PC-9 (cell line): Measurements from ENCODE around the gene MAP3K5.

Experiments used
- EZH2 ChIP-seq: fragments of 200-600 bp; sonication (generic); IDR thresholded peaks from 2 replicates; pipeline ENCODE4 v1.8.0; 2017; ENCODE audit warnings: antibody characterized with exemption, low read depth
- TF ChIP-seq, protein P1 (sequence below): fragments of 200-600 bp; sonication (generic); conservative IDR thresholded peaks from 2 replicates; pipeline ENCODE4 v1.6.1; 2017; ENCODE audit warnings: mixed run types, antibody characterized with exemption, mild to moderate bottlenecking, moderate library complexity

DNA sequence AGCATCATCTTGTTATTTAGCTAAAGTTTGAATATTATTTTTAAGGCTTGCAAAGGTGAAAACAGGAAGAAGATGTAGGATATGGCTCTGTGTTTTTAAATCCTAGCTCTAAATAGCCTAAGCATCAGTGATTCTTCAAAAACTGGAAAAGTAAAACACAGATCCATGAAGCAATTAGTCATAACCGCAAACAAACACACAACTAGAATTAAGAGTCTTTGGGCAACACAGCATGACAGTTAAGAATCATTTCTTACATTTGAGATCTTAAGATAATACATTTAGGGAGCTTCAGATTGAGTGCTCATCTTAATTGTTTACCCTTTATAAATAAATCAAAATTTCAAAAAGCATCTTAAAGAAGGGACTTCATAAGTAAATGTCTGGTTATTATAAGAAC, 126.2 kb downstream of the MAP3K5 start:
- TF ChIP-seq, protein P1, sequence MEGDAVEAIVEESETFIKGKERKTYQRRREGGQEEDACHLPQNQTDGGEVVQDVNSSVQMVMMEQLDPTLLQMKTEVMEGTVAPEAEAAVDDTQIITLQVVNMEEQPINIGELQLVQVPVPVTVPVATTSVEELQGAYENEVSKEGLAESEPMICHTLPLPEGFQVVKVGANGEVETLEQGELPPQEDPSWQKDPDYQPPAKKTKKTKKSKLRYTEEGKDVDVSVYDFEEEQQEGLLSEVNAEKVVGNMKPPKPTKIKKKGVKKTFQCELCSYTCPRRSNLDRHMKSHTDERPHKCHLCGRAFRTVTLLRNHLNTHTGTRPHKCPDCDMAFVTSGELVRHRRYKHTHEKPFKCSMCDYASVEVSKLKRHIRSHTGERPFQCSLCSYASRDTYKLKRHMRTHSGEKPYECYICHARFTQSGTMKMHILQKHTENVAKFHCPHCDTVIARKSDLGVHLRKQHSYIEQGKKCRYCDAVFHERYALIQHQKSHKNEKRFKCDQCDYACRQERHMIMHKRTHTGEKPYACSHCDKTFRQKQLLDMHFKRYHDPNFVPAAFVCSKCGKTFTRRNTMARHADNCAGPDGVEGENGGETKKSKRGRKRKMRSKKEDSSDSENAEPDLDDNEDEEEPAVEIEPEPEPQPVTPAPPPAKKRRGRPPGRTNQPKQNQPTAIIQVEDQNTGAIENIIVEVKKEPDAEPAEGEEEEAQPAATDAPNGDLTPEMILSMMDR: no peak
- no peak for TF ChIP-seq EZH2
